Measurements from ENCODE around the gene TJP3.

The TJP3 gene

DNA sequence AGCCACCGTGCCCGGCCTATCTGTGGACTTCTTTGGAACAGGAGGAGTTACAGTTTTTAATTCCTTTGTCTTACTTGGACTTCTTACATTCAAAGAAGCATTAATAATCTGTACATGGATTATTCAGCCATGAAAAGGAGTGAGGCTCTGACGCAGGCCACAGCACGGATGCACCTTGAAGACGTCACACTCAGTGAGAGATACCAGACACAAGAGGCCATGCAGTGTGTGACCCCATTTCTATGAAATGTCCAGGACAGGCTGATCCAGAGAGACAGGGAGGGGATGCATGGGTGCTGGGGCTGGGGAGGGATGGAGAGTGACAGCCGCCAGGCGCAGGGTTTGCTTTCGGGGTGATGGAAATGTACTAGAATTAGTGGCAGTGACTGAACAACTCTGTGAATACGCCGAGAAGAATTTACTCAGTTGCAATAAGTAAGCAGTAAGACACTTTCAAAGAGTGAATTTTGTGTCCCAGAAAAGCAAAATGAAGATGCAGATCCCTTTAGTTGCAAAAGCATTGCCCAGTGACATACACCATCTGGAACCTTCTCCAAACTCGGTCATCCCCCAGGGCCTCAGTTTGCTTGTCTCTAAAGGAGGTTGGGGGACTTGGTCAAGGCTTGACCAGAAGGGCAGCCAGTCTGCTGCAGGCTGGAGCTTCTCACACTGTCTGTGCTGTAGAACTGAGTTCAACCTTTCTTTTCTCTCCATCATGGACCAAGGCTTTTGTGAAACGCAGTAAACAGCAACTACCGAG, 33.2 kb upstream of the TJP3 start:
- Histone ChIP-seq H3K4me3 (no peak overlapping the region), H3K36me3 (ENCODE audit: insufficient read depth, low read length) (no peaks in the 10 kb centered on the region), H3K27ac (no peak overlapping the region), H3K9ac (ENCODE audit: insufficient read length) (no peak overlapping the region), H3K9me3 (ENCODE audit: low read depth, low read length) (no peaks in the 10 kb centered on the region)
- no peak for DNase-seq (ENCODE audit: low read depth, low spot score)
- TF ChIP-seq POLR2AphosphoS5 (IDR thresholded peaks at IDR 0.05; ENCODE audit: borderline replicate concordance, low read depth, low read length) (no peak), FOXP2 (optimal IDR thresholded peaks at IDR 0.05; ENCODE audit: control extremely low read depth, extremely low read length, insufficient read depth) (no peak), EZH2 (IDR thresholded peaks at IDR 0.05) (no peak)

DNA sequence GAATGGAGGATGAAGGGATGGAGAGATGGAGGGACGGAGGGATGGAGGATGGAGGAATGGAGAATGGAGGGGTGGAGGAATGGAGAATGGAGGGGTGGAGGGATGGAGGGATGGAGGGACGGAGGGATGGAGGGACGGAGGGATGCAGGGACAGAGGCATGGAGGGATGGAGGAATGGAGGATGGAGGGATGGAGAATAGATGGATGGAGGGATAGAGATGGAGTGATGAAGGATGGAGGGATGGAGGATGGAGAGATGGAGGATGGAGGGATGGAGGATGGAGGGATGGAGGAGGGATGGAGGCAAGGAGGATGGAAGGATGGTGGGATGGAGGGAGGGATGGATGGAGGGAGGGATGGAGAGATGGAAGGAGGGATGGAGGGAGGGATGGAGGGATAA, 30.0 kb upstream of the TJP3 start:
- no peak for DNase-seq (ENCODE audit: low read depth, low spot score)
- TF ChIP-seq FOXP2 (optimal IDR thresholded peaks at IDR 0.05; ENCODE audit: control extremely low read depth, extremely low read length, insufficient read depth) = no peak
- TF ChIP-seq EZH2 (IDR thresholded peaks at IDR 0.05) = no peak
- TF ChIP-seq POLR2AphosphoS5 (IDR thresholded peaks at IDR 0.05; ENCODE audit: borderline replicate concordance, low read depth, low read length) = no peak
- Histone ChIP-seq H3K4me3 (no peak overlapping the region), H3K36me3 (ENCODE audit: insufficient read depth, low read length) (no peaks in the 10 kb centered on the region), H3K9me3 (ENCODE audit: low read depth, low read length) (no peaks in the 10 kb centered on the region), H3K27ac (no peak overlapping the region), H3K9ac (ENCODE audit: insufficient read length) (no peak overlapping the region)

DNA sequence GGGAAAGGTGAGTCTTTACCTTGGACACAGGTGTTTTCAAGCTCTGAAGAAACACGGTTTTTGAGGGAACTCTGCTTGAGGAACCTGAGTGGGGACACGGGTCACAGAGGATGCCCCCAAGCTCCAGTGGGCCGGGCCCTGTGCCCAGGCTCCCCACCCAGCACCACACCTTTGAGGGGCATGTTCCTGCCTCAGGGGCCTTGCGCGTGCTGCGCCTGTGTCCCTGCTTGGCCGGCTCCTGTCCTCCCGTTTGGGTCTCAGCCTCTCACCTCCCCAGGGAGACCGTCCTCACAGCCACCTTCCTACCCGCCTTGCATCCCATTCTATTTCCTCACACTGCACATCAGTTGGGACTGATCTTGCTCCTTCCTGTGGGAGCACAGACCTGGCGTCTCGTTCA, 29.0 kb upstream of the TJP3 start:
- no peak overlapping the region for H3K4me3 ChIP-seq
- H3K9me3 ChIP-seq (ENCODE audit: low read depth, low read length) = no peaks in the 10 kb centered on the region
- no peak for DNase-seq (ENCODE audit: low read depth, low spot score)
- peaks cover under 1% of the 10 kb centered on the region; the same call in 1 of the 2 replicates for H3K36me3 ChIP-seq (ENCODE audit: insufficient read depth, low read length)
- H3K27ac ChIP-seq = no peak overlapping the region
- TF ChIP-seq EZH2 (IDR thresholded peaks at IDR 0.05) (no peak), POLR2AphosphoS5 (IDR thresholded peaks at IDR 0.05; ENCODE audit: borderline replicate concordance, low read depth, low read length) (no peak), FOXP2 (optimal IDR thresholded peaks at IDR 0.05; ENCODE audit: control extremely low read depth, extremely low read length, insufficient read depth) (no peak)
- no peak overlapping the region for H3K9ac ChIP-seq (ENCODE audit: insufficient read length)

DNA sequence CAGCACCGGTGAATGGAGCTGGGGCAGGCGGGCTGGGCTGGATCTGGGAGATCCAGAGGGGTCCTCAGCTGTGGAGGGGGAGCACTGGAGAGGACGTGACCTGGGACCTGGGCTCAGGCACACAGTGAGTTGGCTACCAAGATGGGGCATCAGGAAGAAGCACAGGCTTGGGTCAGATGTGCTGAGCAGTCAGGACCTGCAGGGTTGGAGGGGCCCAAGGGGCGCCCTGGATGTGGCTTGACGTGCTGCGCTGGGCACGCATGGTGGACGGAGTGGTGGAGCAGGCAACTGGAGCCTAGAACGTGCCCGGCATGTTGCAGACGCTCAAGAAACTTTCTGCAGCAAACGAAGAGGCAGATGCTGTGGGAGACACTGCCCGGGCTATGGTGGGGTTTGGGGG, 28.6 kb upstream of the TJP3 start:
- DNase-seq (ENCODE audit: low read depth, low spot score) = no peak
- Histone ChIP-seq H3K9ac (ENCODE audit: insufficient read length) (no peak overlapping the region), H3K27ac (no peak overlapping the region), H3K4me3 (no peak overlapping the region), H3K9me3 (ENCODE audit: low read depth, low read length) (no peaks in the 10 kb centered on the region), H3K36me3 (ENCODE audit: insufficient read depth, low read length) (peaks cover 5% of the 10 kb centered on the region; the same call in 1 of the 2 replicates)
- TF ChIP-seq EZH2 (IDR thresholded peaks at IDR 0.05) (no peak), POLR2AphosphoS5 (IDR thresholded peaks at IDR 0.05; ENCODE audit: borderline replicate concordance, low read depth, low read length) (no peak), FOXP2 (optimal IDR thresholded peaks at IDR 0.05; ENCODE audit: control extremely low read depth, extremely low read length, insufficient read depth) (no peak)

DNA sequence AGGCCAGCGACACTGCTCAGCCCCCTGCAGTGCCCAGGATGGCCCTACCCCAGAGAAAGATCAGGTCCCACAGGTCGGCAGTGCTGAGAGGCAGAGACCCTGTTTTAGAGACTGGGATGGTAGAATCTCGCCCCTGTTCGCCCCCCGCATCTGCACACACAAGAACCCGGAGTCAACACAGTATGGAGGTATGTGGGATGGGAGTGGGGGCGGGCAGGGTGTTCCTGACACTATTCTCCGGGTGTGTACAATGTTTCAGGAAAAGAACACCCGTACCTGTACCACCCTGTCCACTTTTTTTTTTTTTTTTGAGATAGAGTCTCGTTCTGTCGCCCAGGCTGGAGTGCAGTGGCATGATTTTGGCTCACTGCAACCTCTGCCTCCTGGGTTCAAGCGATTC, 27.2 kb upstream of the TJP3 start:
- Histone ChIP-seq H3K9me3 (ENCODE audit: low read depth, low read length) (no peaks in the 10 kb centered on the region), H3K9ac (ENCODE audit: insufficient read length) (no peak overlapping the region), H3K27ac (no peak overlapping the region), H3K4me3 (no peak overlapping the region), H3K36me3 (ENCODE audit: insufficient read depth, low read length) (peaks cover 6% of the 10 kb centered on the region; the same call in 1 of the 2 replicates)
- DNase-seq (ENCODE audit: low read depth, low spot score) = no peak
- no peak for TF ChIP-seq POLR2AphosphoS5 (IDR thresholded peaks at IDR 0.05; ENCODE audit: borderline replicate concordance, low read depth, low read length)
- no peak for TF ChIP-seq EZH2 (IDR thresholded peaks at IDR 0.05)
- no peak for TF ChIP-seq FOXP2 (optimal IDR thresholded peaks at IDR 0.05; ENCODE audit: control extremely low read depth, extremely low read length, insufficient read depth)

DNA sequence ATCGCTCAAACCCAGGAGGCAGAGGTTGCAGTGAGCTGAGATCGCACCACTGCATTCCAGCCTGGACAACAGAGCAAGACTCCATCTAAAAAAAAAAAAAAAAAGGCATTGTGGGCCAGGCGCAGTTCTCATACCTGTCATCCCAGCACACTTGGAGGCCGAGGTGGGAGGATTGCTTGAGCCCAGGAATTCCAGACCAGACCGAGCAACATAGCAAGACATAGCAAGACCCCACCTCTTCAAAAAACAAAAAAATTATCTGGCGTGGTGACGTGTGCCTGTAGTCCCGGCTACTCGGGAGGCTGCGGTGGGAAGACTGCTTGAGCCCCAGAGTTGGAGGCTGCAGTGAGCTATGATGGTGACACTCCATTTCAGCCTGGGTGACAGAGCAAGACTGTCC, 25.9 kb upstream of the TJP3 start:
- peaks cover 6% of the 10 kb centered on the region; the same call in 1 of the 2 replicates for H3K36me3 ChIP-seq (ENCODE audit: insufficient read depth, low read length)
- H3K9me3 ChIP-seq (ENCODE audit: low read depth, low read length) = no peaks in the 10 kb centered on the region
- no peak overlapping the region for H3K27ac ChIP-seq
- no peak for TF ChIP-seq EZH2 (IDR thresholded peaks at IDR 0.05)
- no peak for DNase-seq (ENCODE audit: low read depth, low spot score)
- no peak overlapping the region for H3K4me3 ChIP-seq
- H3K9ac ChIP-seq (ENCODE audit: insufficient read length) = no peak overlapping the region

DNA sequence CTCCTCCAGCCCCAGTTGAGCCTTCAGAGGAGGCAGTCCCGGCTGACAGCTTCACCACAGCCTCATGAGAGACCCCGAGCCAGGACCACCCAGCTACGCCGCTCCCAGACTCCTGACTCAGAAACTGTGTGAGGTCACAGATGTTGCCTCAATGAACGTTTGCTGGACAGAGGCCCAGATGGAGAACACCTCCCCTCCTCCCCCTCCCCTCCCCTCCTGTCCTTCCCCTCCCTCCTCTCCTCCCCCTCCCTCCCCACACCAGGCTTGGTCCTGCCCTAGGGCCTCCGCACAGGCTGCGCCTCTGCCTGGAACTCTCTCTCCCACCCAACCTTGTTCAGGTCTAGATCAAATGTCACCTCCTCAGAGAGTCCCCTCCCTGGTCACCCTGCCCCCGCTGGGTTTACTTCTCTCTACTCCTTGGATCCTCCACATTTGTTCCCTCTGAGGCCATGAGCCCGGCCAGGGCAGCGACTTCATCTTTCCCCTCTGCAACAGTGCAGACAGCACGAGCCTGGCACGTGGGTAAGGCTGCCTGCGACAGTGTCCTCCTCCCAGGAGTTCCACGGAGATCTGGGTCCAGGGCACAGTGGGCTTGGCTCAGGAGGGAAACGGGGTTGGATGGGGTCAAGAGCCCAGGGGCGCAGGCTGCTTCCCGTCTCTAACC, 25.3 kb upstream of the TJP3 start:
- Histone ChIP-seq H3K9me3 (ENCODE audit: low read depth, low read length) (no peaks in the 10 kb centered on the region), H3K27ac (no peak overlapping the region), H3K36me3 (ENCODE audit: insufficient read depth, low read length) (peaks cover 6% of the 10 kb centered on the region; the same call in 1 of the 2 replicates), H3K4me3 (no peak overlapping the region), H3K9ac (ENCODE audit: insufficient read length) (no peak overlapping the region)
- DNase-seq (ENCODE audit: low read depth, low spot score) = no peak
- TF ChIP-seq FOXP2 (optimal IDR thresholded peaks at IDR 0.05; ENCODE audit: control extremely low read depth, extremely low read length, insufficient read depth) = no peak
- TF ChIP-seq POLR2AphosphoS5 (IDR thresholded peaks at IDR 0.05; ENCODE audit: borderline replicate concordance, low read depth, low read length) = no peak
- TF ChIP-seq EZH2 (IDR thresholded peaks at IDR 0.05) = no peak

DNA sequence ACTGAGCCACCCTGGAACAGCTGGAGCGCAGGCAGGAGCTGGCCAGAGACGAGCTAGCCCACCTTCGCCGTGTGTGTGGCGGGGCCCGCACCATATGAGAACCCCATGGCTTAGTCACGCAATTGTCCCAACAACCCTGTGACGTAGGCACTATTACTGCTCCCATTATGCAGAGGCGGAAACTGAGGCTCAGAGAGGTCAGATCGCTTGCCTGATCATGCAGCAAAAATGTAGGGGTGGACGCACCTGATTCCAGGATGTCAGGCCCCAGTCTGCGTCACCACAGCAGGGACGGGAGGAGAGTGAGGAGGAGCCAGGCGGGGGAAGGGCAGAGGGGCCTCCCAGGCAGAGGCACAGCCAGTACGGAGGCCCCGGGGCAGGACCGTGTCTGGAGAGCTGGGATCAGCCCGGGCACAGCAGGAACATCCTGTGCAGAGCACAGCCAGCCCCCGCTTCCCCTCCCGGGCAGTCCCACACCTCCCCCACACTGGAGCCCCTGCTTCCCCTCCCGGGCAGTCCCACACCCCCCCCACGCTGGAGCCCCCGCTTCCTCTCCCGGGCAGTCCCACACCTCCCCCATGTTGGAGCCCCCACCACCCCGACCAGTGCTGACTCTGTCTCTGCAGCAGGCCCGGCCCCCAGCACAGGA, 24.7 kb upstream of the TJP3 start:
- Histone ChIP-seq H3K9me3 (ENCODE audit: low read depth, low read length) (no peaks in the 10 kb centered on the region), H3K4me3 (peak overlapping the region; percentile 22; the same call in 1 of the 2 replicates), H3K9ac (ENCODE audit: insufficient read length) (no peak overlapping the region), H3K27ac (no peak overlapping the region), H3K36me3 (ENCODE audit: insufficient read depth, low read length) (peaks cover 6% of the 10 kb centered on the region; the same call in 1 of the 2 replicates)
- TF ChIP-seq FOXP2 (optimal IDR thresholded peaks at IDR 0.05; ENCODE audit: control extremely low read depth, extremely low read length, insufficient read depth) = no peak
- no peak for TF ChIP-seq POLR2AphosphoS5 (IDR thresholded peaks at IDR 0.05; ENCODE audit: borderline replicate concordance, low read depth, low read length)
- TF ChIP-seq EZH2 (IDR thresholded peaks at IDR 0.05) = no peak
- peak; percentile 16 for DNase-seq (ENCODE audit: low read depth, low spot score)

Measured in SK-N-MC (cell line).